ENCODE data around the gene KRT1.
A peak's percentile ranks its signal among the peaks of the same experiment; 100 is the strongest.

Gene KRT1

GRCh38 chr12:52693261-52693660 is 13.1 kb upstream of the KRT1 start:
- no peak for DNase-seq (ENCODE audit: low read depth)
- H3K4me3 ChIP-seq (ENCODE audit: low read depth, low read length), result no peak overlapping the region
- TF ChIP-seq, protein P1, sequence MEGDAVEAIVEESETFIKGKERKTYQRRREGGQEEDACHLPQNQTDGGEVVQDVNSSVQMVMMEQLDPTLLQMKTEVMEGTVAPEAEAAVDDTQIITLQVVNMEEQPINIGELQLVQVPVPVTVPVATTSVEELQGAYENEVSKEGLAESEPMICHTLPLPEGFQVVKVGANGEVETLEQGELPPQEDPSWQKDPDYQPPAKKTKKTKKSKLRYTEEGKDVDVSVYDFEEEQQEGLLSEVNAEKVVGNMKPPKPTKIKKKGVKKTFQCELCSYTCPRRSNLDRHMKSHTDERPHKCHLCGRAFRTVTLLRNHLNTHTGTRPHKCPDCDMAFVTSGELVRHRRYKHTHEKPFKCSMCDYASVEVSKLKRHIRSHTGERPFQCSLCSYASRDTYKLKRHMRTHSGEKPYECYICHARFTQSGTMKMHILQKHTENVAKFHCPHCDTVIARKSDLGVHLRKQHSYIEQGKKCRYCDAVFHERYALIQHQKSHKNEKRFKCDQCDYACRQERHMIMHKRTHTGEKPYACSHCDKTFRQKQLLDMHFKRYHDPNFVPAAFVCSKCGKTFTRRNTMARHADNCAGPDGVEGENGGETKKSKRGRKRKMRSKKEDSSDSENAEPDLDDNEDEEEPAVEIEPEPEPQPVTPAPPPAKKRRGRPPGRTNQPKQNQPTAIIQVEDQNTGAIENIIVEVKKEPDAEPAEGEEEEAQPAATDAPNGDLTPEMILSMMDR (IDR thresholded peaks at IDR 0.05; ENCODE audit: insufficient read depth, low read depth, low read length, missing control alignments), result no peak

- TF ChIP-seq, protein P1 (IDR thresholded peaks at IDR 0.05; ENCODE audit: insufficient read depth, low read depth, low read length, missing control alignments), result peak; percentile 15
- no peak overlapping the region for H3K4me3 ChIP-seq (ENCODE audit: low read depth, low read length)
- DNase-seq (ENCODE audit: low read depth), result no peak
Measured at GRCh38 chr12:52692254-52692653, 12.0 kb upstream of the KRT1 start.

DNA sequence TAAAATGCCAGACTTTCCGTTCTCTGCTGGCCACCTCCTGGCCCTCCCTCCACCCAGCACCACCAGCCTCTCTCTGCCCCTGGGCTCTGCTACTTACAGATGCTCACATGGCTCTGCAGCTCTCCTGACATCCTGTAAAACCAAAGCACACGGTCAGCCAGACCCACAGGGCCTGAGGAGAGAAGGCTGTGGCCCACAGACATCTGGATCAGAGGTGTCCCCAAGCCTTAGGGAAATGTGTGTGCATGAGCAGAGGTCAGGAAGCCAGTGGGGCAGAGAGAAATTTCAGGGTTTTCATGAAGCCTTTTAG is 11.6 kb upstream of the KRT1 start:
- no peak for DNase-seq (ENCODE audit: low read depth)
- TF ChIP-seq, protein P1 (IDR thresholded peaks at IDR 0.05; ENCODE audit: insufficient read depth, low read depth, low read length, missing control alignments), result no peak
- H3K4me3 ChIP-seq (ENCODE audit: low read depth, low read length), result no peak overlapping the region

GRCh38 chr12:52691076-52691840 is 11.1 kb upstream of the KRT1 start:
- TF ChIP-seq, protein P1 (IDR thresholded peaks at IDR 0.05; ENCODE audit: insufficient read depth, low read depth, low read length, missing control alignments), result no peak
- no peak overlapping the region for H3K4me3 ChIP-seq (ENCODE audit: low read depth, low read length)
- no peak for DNase-seq (ENCODE audit: low read depth)

- H3K4me3 ChIP-seq (ENCODE audit: low read depth, low read length), result no peak overlapping the region
Measured at GRCh38 chr12:52690351-52691075, 10.3 kb upstream of the KRT1 start.

DNA sequence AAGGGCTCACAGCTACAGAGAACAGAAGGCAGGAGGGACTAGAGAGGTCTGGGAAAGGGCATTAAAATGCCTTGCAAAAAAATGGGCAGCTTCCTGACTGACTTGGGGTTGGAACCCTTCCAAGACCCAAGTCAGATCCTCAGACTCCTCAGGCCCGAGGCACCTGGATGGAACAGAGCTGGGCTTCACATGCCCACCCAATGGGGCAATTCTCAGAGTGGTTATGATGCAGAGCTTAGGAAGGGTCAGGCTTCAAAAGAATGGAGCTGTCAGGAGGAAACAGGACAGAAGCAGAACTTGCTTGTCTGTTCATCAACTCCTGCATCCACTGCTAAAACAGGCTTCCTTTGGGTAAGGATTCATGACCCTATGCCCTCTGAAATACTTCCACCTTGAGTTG is 9.7 kb upstream of the KRT1 start:
- TF ChIP-seq, protein P1 (IDR thresholded peaks at IDR 0.05; ENCODE audit: insufficient read depth, low read depth, low read length, missing control alignments), result no peak
- H3K4me3 ChIP-seq (ENCODE audit: low read depth, low read length), result no peak overlapping the region
- no peak for DNase-seq (ENCODE audit: low read depth)

More at GRCh38 chr12:52690351-52691075, 10.3 kb upstream of the KRT1 start:
- TF ChIP-seq, protein P1 (IDR thresholded peaks at IDR 0.05; ENCODE audit: insufficient read depth, low read depth, low read length, missing control alignments), result no peak
- no peak for DNase-seq (ENCODE audit: low read depth)

All from GM12865 (cell line).